Mesenchymal stem cell (in vitro differentiated cells and primary cell): ENCODE results near the gene SFXN5.
A peak's percentile ranks its signal among the peaks of the same experiment; 100 is the strongest.

ENCODE experiments used
- DNase-seq: peaks from one replicate; pipeline ENCODE4 v3.0.0-alpha.2; 2013
- H2AFZ ChIP-seq: one replicate; pipeline ENCODE4 v1.6.1; 2013; ENCODE audit warnings: low read depth, mild to moderate bottlenecking, control low read depth, inconsistent platforms, low read length, moderate library complexity
- H2AK5ac ChIP-seq: 2 replicates; pipeline ENCODE4 v1.6.1; 2013; ENCODE audit warnings: low read length, moderate library complexity, mild to moderate bottlenecking, inconsistent platforms; ENCODE audit not compliant: severe bottlenecking
- H2BK120ac ChIP-seq: one replicate; pipeline ENCODE4 v1.6.1; 2013; ENCODE audit warnings: low read depth, mild to moderate bottlenecking, inconsistent platforms, low read length, moderate library complexity
- H2BK12ac ChIP-seq, 2 experiments: one replicate each; pipeline ENCODE4 v1.6.1; 2013; ENCODE audit warnings: inconsistent platforms in 2 of 2, low read length in 2 of 2, mild to moderate bottlenecking in 2 of 2, moderate library complexity in 2 of 2, control low read depth in 1 of 2
- H2BK15ac ChIP-seq: one replicate; pipeline ENCODE4 v1.6.1; 2013; ENCODE audit warnings: mild to moderate bottlenecking, low read depth, inconsistent platforms; ENCODE audit not compliant: poor library complexity, severe bottlenecking
- H2BK5ac ChIP-seq: 2 replicates; pipeline ENCODE4 v1.6.1; 2013; ENCODE audit warnings: low read depth, mild to moderate bottlenecking, low read length, control low read depth, inconsistent platforms; ENCODE audit not compliant: poor library complexity, severe bottlenecking
- H3K14ac ChIP-seq, 2 experiments: one replicate each; pipeline ENCODE4 v1.6.1; 2013; ENCODE audit warnings: inconsistent platforms in 2 of 2, low read length in 2 of 2, control low read depth in 1 of 2, mild to moderate bottlenecking in 1 of 2, moderate library complexity in 1 of 2
- H3K18ac ChIP-seq, 2 experiments: one replicate each; pipeline ENCODE4 v1.6.1; 2013; ENCODE audit warnings: inconsistent platforms in 2 of 2, low read length in 2 of 2, control low read depth in 1 of 2, low read depth in 1 of 2, mild to moderate bottlenecking in 1 of 2
- H3K23ac ChIP-seq, 2 experiments: one replicate each; pipeline ENCODE4 v1.6.1; 2013; ENCODE audit warnings: inconsistent platforms in 2 of 2, low read length in 2 of 2, mild to moderate bottlenecking in 2 of 2, moderate library complexity in 2 of 2, control low read depth in 1 of 2
- H3K27ac ChIP-seq: 2 replicates; pipeline ENCODE4 v1.5.1; 2013; ENCODE audit warnings: mild to moderate bottlenecking, moderate library complexity, low read length, control low read depth, inconsistent platforms; ENCODE audit not compliant: poor library complexity, severe bottlenecking
- H3K27me3 ChIP-seq, 2 experiments: 2 replicates each; pipeline versions ENCODE4 v1.6.1 to v1.7.0; 2013; ENCODE audit warnings: low read length in 2 of 2, mild to moderate bottlenecking in 2 of 2, moderate library complexity in 2 of 2, control low read depth in 1 of 2, inconsistent platforms in 1 of 2; ENCODE audit not compliant: control insufficient read depth in 1 of 2, insufficient read depth in 1 of 2
- H3K36me3 ChIP-seq, 2 experiments: 2 replicates each; pipeline versions ENCODE4 v1.6.1 to v1.7.0; 2013; ENCODE audit warnings: low read length in 2 of 2, control low read depth in 1 of 2, inconsistent platforms in 1 of 2, low read depth in 1 of 2, mild to moderate bottlenecking in 1 of 2; ENCODE audit not compliant: insufficient read depth in 2 of 2, control insufficient read depth in 1 of 2
- H3K4ac ChIP-seq, 2 experiments: one replicate each; pipeline ENCODE4 v1.6.1; 2013; ENCODE audit warnings: inconsistent platforms in 2 of 2, low read length in 2 of 2, mild to moderate bottlenecking in 2 of 2, moderate library complexity in 2 of 2, control low read depth in 1 of 2, low read depth in 1 of 2
- H3K4me1 ChIP-seq: 2 replicates; pipeline ENCODE4 v1.6.1; 2013; ENCODE audit warnings: low read depth, low read length, control low read depth; ENCODE audit not compliant: control insufficient read depth, insufficient read depth
- H3K4me2 ChIP-seq: 2 replicates; pipeline ENCODE4 v1.6.1; 2013; ENCODE audit warnings: low read length, mild to moderate bottlenecking, inconsistent platforms; ENCODE audit not compliant: poor library complexity, severe bottlenecking
- H3K4me3 ChIP-seq, 2 experiments: 2 replicates each; pipeline versions ENCODE4 v1.5.1 to v1.7.0; 2013; ENCODE audit warnings: low read length in 2 of 2, mild to moderate bottlenecking in 2 of 2, control low read depth in 1 of 2, low read depth in 1 of 2; ENCODE audit not compliant: insufficient read depth in 1 of 2
- H3K79me1 ChIP-seq: replicated peaks from 2 replicates; pipeline ENCODE4 v1.6.1; 2013; ENCODE audit warnings: mild to moderate bottlenecking, control low read depth, low read length, inconsistent platforms; ENCODE audit not compliant: poor library complexity, severe bottlenecking
- H3K9ac ChIP-seq: 2 replicates; pipeline ENCODE4 v1.7.0; 2013; ENCODE audit warnings: mild to moderate bottlenecking, low read length, moderate library complexity
- H3K9me3 ChIP-seq: 2 replicates; pipeline ENCODE4 v1.7.0; 2013; ENCODE audit warnings: mild to moderate bottlenecking, low read length; ENCODE audit not compliant: control insufficient read depth
- H4K8ac ChIP-seq: one replicate; pipeline ENCODE4 v1.6.1; 2013; ENCODE audit warnings: inconsistent platforms, mild to moderate bottlenecking, low read length, moderate library complexity
- H4K91ac ChIP-seq: one replicate; pipeline ENCODE4 v1.6.1; 2013; ENCODE audit warnings: mild to moderate bottlenecking, low read length, inconsistent platforms
- WGBS: methylation state at CpG from one replicate; pipeline ENCODE4 v1.1.7; 2013; ENCODE audit warnings: mixed read lengths; 5-methylcytosine and 5-hydroxymethylcytosine counted together

The SFXN5 gene

GRCh38 chr2:73007991-73008765 is 63.3 kb downstream of the SFXN5 start:
- Histone ChIP-seq H2BK12ac (no peak overlapping the region), H3K23ac (peak overlapping the region in 1 of 2 experiments; percentile 26), H3K4me2 (no peak overlapping the region), H2BK5ac (no peak overlapping the region), H3K9ac (no peak overlapping the region), H3K27ac (no peak overlapping the region), H2AFZ (no peak overlapping the region), H3K4me1 (no peaks in the 10 kb centered on the region), H3K4me3 (no peak overlapping the region), H3K4ac (no peak overlapping the region), H4K8ac (no peak overlapping the region), H3K14ac (peak overlapping the region in 1 of 2 experiments; percentile 62), H2BK120ac (no peak overlapping the region), H3K27me3 (no peaks in the 10 kb centered on the region), H2AK5ac (no peak overlapping the region), H4K91ac (no peak overlapping the region), H3K79me1 (peaks cover 5% of the 10 kb centered on the region), H3K36me3 (peaks cover 21 to 30% of the 10 kb centered on the region in 2 experiments), H3K18ac (no peak overlapping the region), H2BK15ac (no peak overlapping the region), H3K9me3 (no peaks in the 10 kb centered on the region)
- no peak for DNase-seq
- WGBS, result 96% methylated on average over 20 of the region's 21 CpGs

- no peak overlapping the region for H3K9ac ChIP-seq
- H4K8ac ChIP-seq, result no peak overlapping the region
- H4K91ac ChIP-seq, result no peak overlapping the region
- H3K4me3 ChIP-seq, result no peak overlapping the region
- H2BK5ac ChIP-seq, result no peak overlapping the region
- no peak for DNase-seq
- peaks cover 5% of the 10 kb centered on the region for H3K79me1 ChIP-seq
- no peak overlapping the region for H2AK5ac ChIP-seq
- no peaks in the 10 kb centered on the region for H3K27me3 ChIP-seq
- no peaks in the 10 kb centered on the region for H3K9me3 ChIP-seq
- H2BK15ac ChIP-seq, result no peak overlapping the region
- no peaks in the 10 kb centered on the region for H3K4me1 ChIP-seq
- no peak overlapping the region for H2BK12ac ChIP-seq
- H3K36me3 ChIP-seq, result peaks cover 21 to 30% of the 10 kb centered on the region in 2 experiments
- WGBS, result 93% methylated on average over 11 of the region's 14 CpGs
- no peak overlapping the region for H3K18ac ChIP-seq
- H3K4ac ChIP-seq, result no peak overlapping the region
- H3K23ac ChIP-seq, result no peak overlapping the region
- H3K4me2 ChIP-seq, result no peak overlapping the region
- H2AFZ ChIP-seq, result no peak overlapping the region
- no peak overlapping the region for H2BK120ac ChIP-seq
- no peak overlapping the region for H3K27ac ChIP-seq
- no peak overlapping the region for H3K14ac ChIP-seq
Observed at GRCh38 chr2:73006969-73007710, 64.4 kb downstream of the SFXN5 start.

GRCh38 chr2:73004889-73005596 is 66.5 kb downstream of the SFXN5 start:
- H3K36me3 ChIP-seq, result peaks cover 25 to 35% of the 10 kb centered on the region in 2 experiments
- H2AK5ac ChIP-seq, result no peak overlapping the region
- WGBS, result 88% methylated on average over 14 of the region's 14 CpGs
- H3K79me1 ChIP-seq, result peaks cover 5% of the 10 kb centered on the region
- no peak overlapping the region for H3K14ac ChIP-seq
- no peaks in the 10 kb centered on the region for H3K27me3 ChIP-seq
- no peak overlapping the region for H2AFZ ChIP-seq
- no peak overlapping the region for H3K4me3 ChIP-seq
- no peak overlapping the region for H3K4me2 ChIP-seq
- no peak for DNase-seq
- H3K23ac ChIP-seq, result no peak overlapping the region
- no peak overlapping the region for H4K91ac ChIP-seq
- no peak overlapping the region for H3K18ac ChIP-seq
- no peak overlapping the region for H2BK5ac ChIP-seq
- peaks cover 10% of the 10 kb centered on the region for H3K4me1 ChIP-seq
- H4K8ac ChIP-seq, result no peak overlapping the region
- no peak overlapping the region for H3K9ac ChIP-seq
- no peak overlapping the region for H2BK15ac ChIP-seq
- no peak overlapping the region for H3K4ac ChIP-seq
- no peak overlapping the region for H2BK12ac ChIP-seq
- no peak overlapping the region for H2BK120ac ChIP-seq
- H3K9me3 ChIP-seq, result no peaks in the 10 kb centered on the region
- H3K27ac ChIP-seq, result no peak overlapping the region

GRCh38 chr2:73004466-73004865 is 67.0 kb downstream of the SFXN5 start:
- Histone ChIP-seq H4K91ac (no peak overlapping the region), H3K14ac (no peak overlapping the region), H3K4me3 (no peak overlapping the region), H3K23ac (no peak overlapping the region), H3K18ac (no peak overlapping the region), H2AFZ (no peak overlapping the region), H3K9ac (no peak overlapping the region), H2BK15ac (no peak overlapping the region), H4K8ac (no peak overlapping the region), H2BK120ac (no peak overlapping the region), H3K4ac (no peak overlapping the region), H2BK12ac (no peak overlapping the region), H2BK5ac (no peak overlapping the region), H3K27me3 (no peaks in the 10 kb centered on the region), H2AK5ac (no peak overlapping the region), H3K4me2 (no peak overlapping the region), H3K79me1 (peaks cover 5% of the 10 kb centered on the region), H3K27ac (no peak overlapping the region), H3K9me3 (no peaks in the 10 kb centered on the region), H3K4me1 (peaks cover 14% of the 10 kb centered on the region), H3K36me3 (peaks cover 21 to 32% of the 10 kb centered on the region in 2 experiments)
- WGBS, result 87% methylated on average over 11 of the region's 12 CpGs
- DNase-seq, result no peak
